ENCODE measurements around the gene RXFP4.

Gene RXFP4

GRCh38 chr1:155934097-155934935 lies 7.1 kb upstream of the RXFP4 start, which contains the start of gene KHDC4:
TSS of gene KHDC4 (minus strand) at chr1:155934413. CDS start at chr1:155934373, 40 bp downstream.
- Histone ChIP-seq H3F3A (ENCODE audit: insufficient read depth) (peaks cover 35% of the 10 kb centered on the region), H3K4me2 (ENCODE audit: low read depth, low read length, poor library complexity, severe bottlenecking) (peak within 1 kb of the TSS; percentile 99), H3K4me3 (ENCODE audit: insufficient read depth, low read length, poor library complexity, severe bottlenecking) (peak within 1 kb of the TSS; percentile 93), H3K36me3 (ENCODE audit: low read length) (peaks cover 28% of the 10 kb centered on the region), H3K9me3 (ENCODE audit: insufficient read depth, low read length) (no peaks in the 10 kb centered on the region), H3K27ac (ENCODE audit: low read depth, low read length) (peak within 1 kb of the TSS; percentile 83), H3K27me3 (ENCODE audit: low read length) (no peaks in the 10 kb centered on the region), H3K9me2 (replicated peaks; ENCODE audit: insufficient read depth, low read length) (no peaks in the 10 kb centered on the region), H3K9ac (ENCODE audit: low read length) (peak within 1 kb of the TSS; percentile 94), H2AFZ (ENCODE audit: low read depth, low read length, severe bottlenecking) (peak within 1 kb of the TSS; percentile 91), H4K20me1 (ENCODE audit: low read depth, low read length) (peaks cover 29% of the 10 kb centered on the region), H3K79me2 (ENCODE audit: insufficient read depth, low read length) (peaks cover 47% of the 10 kb centered on the region)
- TF ChIP-seq, protein P1, sequence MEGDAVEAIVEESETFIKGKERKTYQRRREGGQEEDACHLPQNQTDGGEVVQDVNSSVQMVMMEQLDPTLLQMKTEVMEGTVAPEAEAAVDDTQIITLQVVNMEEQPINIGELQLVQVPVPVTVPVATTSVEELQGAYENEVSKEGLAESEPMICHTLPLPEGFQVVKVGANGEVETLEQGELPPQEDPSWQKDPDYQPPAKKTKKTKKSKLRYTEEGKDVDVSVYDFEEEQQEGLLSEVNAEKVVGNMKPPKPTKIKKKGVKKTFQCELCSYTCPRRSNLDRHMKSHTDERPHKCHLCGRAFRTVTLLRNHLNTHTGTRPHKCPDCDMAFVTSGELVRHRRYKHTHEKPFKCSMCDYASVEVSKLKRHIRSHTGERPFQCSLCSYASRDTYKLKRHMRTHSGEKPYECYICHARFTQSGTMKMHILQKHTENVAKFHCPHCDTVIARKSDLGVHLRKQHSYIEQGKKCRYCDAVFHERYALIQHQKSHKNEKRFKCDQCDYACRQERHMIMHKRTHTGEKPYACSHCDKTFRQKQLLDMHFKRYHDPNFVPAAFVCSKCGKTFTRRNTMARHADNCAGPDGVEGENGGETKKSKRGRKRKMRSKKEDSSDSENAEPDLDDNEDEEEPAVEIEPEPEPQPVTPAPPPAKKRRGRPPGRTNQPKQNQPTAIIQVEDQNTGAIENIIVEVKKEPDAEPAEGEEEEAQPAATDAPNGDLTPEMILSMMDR (IDR thresholded peaks at IDR 0.05; ENCODE audit: insufficient read depth, low read length, poor library complexity, severe bottlenecking), result no peak
- TF ChIP-seq EZH2phosphoT487 (conservative IDR thresholded peaks at IDR 0.05; ENCODE audit: low read length), result no peak

DNA sequence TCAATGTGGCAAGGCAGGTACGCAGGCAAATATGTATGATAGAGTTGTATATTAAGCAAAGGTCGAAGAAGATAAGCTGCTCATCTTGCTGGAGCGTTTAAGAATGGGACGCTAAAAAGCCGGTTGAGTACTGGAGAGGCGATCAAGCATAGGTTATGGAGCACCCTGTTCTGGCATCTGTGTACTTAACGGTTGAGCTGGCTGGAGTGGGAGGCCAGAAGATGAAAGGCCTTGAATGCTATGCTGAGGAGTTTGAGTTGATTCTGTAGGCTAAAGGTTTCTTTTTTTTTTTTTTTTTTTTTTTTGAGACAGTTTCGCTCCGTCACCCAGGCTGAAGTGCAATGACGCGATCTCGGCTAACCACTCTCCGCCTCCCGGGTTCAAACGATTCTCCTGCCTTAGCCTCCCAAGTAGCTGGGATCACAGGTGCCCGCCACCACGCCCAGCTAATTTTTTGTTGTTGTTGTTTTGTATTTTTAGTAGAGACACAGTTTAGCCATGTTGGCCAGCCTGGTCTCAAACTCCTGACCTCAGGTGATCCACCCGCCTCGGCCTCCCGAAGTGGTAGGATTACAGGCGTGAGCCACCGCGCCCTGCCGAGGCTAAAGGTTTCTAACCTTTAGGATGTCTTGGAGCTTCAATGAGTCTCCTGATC lies 6.4 kb upstream of the RXFP4 start:
- TF ChIP-seq EZH2phosphoT487 (conservative IDR thresholded peaks at IDR 0.05; ENCODE audit: low read length), result no peak
- TF ChIP-seq, protein P1 (IDR thresholded peaks at IDR 0.05; ENCODE audit: insufficient read depth, low read length, poor library complexity, severe bottlenecking), result no peak

GRCh38 chr1:155938220-155938627 lies 3.2 kb upstream of the RXFP4 start:
- Histone ChIP-seq H3K27ac (ENCODE audit: low read depth, low read length) (no peak overlapping the region), H3K36me3 (ENCODE audit: low read length) (peaks cover under 1% of the 10 kb centered on the region; the same call in 1 of the 2 replicates), H3K27me3 (ENCODE audit: low read length) (no peaks in the 10 kb centered on the region), H3K4me2 (ENCODE audit: low read depth, low read length, poor library complexity, severe bottlenecking) (no peak overlapping the region), H3K9ac (ENCODE audit: low read length) (no peak overlapping the region), H3F3A (ENCODE audit: insufficient read depth) (peaks cover 14% of the 10 kb centered on the region), H3K4me3 (ENCODE audit: insufficient read depth, low read length, poor library complexity, severe bottlenecking) (no peak overlapping the region), H3K79me2 (ENCODE audit: insufficient read depth, low read length) (peaks cover 10% of the 10 kb centered on the region), H3K9me3 (ENCODE audit: insufficient read depth, low read length) (no peaks in the 10 kb centered on the region), H2AFZ (ENCODE audit: low read depth, low read length, severe bottlenecking) (no peak overlapping the region), H3K9me2 (replicated peaks; ENCODE audit: insufficient read depth, low read length) (no peaks in the 10 kb centered on the region), H4K20me1 (ENCODE audit: low read depth, low read length) (no peaks in the 10 kb centered on the region)
- TF ChIP-seq, protein P1 (IDR thresholded peaks at IDR 0.05; ENCODE audit: insufficient read depth, low read length, poor library complexity, severe bottlenecking), result peak; percentile 67
- no peak for TF ChIP-seq EZH2phosphoT487 (conservative IDR thresholded peaks at IDR 0.05; ENCODE audit: low read length)

More for the DNA sequence above, 6.4 kb upstream of the RXFP4 start:
- H3K9me2 ChIP-seq (replicated peaks; ENCODE audit: insufficient read depth, low read length), result no peaks in the 10 kb centered on the region
- H3K9ac ChIP-seq (ENCODE audit: low read length), result peak overlapping the region; percentile 94
- peak overlapping the region; percentile 91 for H2AFZ ChIP-seq (ENCODE audit: low read depth, low read length, severe bottlenecking)
- H3K4me3 ChIP-seq (ENCODE audit: insufficient read depth, low read length, poor library complexity, severe bottlenecking), result peak overlapping the region; percentile 74
- peak overlapping the region; percentile 99 for H3K4me2 ChIP-seq (ENCODE audit: low read depth, low read length, poor library complexity, severe bottlenecking)
- H3F3A ChIP-seq (ENCODE audit: insufficient read depth), result peaks cover 32% of the 10 kb centered on the region
- H3K27me3 ChIP-seq (ENCODE audit: low read length), result no peaks in the 10 kb centered on the region
- peaks cover 26% of the 10 kb centered on the region for H4K20me1 ChIP-seq (ENCODE audit: low read depth, low read length)
- H3K9me3 ChIP-seq (ENCODE audit: insufficient read depth, low read length), result no peaks in the 10 kb centered on the region
- H3K79me2 ChIP-seq (ENCODE audit: insufficient read depth, low read length), result peaks cover 42% of the 10 kb centered on the region
- H3K27ac ChIP-seq (ENCODE audit: low read depth, low read length), result peak overlapping the region; percentile 83
- peaks cover 25% of the 10 kb centered on the region for H3K36me3 ChIP-seq (ENCODE audit: low read length)

All from SU-DHL-6 (cell line).